HG03354 (cell line): Measurements from ENCODE around the gene NEB.

ENCODE experiments used
- ATAC-seq: cut with Tn5 transposase; IDR thresholded peaks from one replicate; pipeline ENCODE4 v1.9.1; 2021; ENCODE audit warnings: mild to moderate bottlenecking; ENCODE audit not compliant: unreplicated experiment, poor library complexity, severe bottlenecking

Gene NEB

GRCh38 chr2:151437630-151438029 lies 296.6 kb downstream of the NEB start:
- peak; percentile 65 for ATAC-seq
